NOMO-1 treated with dmso at 0.1 percent for 144 hours (cell line): ENCODE results near the gene SLC18A3.

ENCODE experiments used
- DNase-seq: peaks from one replicate; lab custom pipeline; 2025; ENCODE audit not compliant: unreplicated experiment; lab: John Stamatoyannopoulos, UW

Gene SLC18A3

DNA sequence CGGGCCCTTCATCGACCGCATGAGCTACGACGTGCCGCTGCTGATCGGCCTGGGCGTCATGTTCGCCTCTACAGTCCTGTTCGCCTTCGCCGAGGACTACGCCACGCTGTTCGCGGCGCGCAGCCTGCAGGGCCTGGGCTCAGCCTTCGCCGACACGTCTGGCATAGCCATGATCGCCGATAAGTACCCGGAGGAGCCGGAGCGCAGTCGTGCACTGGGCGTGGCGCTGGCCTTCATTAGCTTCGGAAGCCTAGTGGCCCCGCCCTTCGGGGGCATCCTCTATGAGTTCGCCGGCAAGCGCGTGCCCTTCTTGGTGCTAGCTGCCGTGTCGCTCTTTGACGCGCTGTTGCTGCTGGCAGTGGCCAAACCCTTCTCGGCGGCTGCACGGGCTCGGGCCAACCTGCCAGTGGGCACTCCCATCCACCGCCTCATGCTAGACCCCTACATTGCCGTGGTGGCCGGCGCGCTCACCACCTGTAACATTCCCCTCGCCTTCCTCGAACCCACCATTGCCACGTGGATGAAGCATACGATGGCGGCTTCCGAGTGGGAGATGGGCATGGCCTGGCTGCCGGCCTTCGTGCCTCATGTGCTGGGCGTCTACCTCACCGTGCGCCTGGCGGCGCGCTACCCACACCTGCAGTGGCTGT lies 1.2 kb downstream of the SLC18A3 start:
- DNase-seq: no peak

DNA sequence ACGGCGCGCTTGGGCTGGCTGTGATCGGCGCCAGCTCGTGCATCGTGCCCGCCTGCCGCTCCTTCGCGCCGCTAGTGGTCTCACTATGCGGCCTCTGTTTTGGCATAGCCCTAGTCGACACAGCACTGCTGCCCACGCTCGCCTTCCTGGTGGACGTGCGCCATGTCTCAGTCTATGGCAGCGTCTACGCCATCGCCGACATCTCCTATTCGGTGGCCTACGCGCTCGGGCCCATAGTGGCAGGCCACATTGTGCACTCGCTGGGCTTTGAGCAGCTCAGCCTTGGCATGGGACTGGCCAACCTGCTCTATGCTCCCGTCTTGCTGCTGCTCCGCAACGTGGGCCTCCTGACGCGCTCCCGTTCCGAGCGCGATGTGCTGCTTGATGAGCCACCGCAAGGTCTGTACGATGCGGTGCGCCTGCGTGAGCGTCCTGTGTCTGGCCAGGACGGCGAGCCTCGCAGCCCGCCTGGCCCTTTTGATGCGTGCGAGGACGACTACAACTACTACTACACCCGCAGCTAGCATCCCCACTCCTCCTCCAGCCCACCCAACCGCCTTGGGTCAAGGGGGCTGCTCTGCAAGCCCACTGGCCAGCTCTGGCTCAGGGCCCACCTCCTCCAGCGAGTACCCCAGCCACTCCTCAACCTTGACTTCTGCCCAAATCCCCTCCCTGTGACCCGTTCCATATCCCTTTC lies 1.9 kb downstream of the SLC18A3 start:
- DNase-seq: no peak

DNA sequence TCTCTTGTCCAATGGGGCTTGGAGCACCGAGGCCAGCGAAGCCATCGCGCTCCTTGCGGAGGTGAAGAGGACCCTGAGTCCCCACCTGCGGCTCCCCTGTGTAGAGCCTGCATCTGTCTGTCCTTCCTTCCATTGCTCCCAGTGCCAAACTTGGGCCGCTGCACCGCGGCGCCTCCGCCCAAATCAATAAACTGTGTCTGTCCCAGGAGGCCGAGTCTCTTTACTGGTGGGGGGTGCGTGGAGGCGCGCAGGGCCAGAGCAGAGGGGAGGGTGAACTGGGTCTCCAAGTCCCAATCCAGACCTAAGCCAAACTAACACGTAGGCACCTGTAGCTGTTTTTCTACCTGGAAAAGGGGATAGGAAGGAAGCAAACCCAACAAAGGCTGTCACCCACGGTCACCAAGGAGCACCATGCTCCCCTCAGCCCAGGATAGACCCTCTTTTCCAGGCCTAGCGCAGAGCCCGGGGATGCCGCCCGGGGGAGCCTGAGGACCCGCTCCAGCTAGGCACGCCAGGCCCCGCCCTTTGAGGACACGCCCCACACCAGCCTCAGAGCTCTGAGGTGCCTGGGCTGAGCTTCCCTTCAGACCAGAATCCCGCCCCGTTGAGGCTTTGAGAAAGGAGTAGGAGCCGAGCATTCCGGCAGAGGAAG lies 2.5 kb downstream of the SLC18A3 start:
- no peak for DNase-seq

DNA sequence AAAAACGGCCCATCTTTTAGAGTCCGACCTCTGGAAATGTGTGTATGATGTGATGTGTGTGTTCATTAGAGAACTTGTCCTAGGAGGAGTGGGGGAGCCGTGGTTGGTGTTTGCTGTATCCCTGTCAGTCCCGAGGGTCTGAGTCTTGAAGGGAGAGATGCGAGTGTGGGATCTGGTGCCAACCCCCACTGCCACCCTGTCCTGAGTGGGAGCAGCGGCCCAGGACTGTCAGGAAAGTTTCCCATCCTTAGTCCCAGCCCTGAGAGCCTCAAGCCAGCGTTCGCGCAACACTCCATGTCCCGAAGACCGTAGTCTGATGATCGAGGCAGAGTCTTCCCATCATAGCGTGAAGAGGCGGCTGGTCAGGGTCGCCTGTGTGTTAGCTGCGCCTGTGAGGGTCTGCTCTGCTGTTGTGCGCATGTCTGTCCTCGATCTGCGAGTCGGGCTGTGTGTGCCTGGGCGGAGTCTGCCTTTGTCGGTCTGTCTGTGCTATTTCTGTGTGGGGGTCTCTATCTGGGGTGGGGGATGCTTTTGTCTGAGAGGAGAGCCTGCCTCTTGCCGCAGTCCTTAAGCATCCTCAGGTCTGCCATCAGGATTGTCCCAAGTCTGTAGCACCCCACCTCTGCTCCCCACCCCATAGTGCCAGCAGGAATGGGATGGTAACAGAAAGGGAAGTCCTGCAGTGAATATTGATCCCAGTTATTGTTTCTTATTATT lies 3.2 kb downstream of the SLC18A3 start:
- DNase-seq: no peak

DNA sequence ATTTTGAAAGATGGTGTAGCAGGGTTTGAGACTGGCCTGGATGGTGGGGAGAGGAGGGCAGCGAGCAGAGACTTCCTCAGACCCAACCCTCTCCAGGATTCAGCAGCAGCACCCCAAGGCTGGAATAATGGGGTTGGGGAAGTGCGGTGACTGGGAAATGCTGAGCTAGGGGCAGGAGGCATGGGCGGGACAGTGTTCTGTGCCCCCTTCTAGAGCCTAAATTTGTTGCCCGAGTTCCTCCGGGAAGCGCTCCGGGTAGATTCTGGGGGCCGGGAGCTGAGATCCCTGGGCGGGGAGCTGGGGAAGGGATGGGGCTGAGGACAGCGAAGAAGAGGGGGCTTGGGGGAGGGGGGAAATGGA lies 3.8 kb downstream of the SLC18A3 start, which contains the start of gene CHAT:
Gene CHAT, plus strand, starts transcription at position 156 of the 360 bp plus-strand sequence. Its CDS starts 153 bp downstream, at position 309.
- no peak for DNase-seq

DNA sequence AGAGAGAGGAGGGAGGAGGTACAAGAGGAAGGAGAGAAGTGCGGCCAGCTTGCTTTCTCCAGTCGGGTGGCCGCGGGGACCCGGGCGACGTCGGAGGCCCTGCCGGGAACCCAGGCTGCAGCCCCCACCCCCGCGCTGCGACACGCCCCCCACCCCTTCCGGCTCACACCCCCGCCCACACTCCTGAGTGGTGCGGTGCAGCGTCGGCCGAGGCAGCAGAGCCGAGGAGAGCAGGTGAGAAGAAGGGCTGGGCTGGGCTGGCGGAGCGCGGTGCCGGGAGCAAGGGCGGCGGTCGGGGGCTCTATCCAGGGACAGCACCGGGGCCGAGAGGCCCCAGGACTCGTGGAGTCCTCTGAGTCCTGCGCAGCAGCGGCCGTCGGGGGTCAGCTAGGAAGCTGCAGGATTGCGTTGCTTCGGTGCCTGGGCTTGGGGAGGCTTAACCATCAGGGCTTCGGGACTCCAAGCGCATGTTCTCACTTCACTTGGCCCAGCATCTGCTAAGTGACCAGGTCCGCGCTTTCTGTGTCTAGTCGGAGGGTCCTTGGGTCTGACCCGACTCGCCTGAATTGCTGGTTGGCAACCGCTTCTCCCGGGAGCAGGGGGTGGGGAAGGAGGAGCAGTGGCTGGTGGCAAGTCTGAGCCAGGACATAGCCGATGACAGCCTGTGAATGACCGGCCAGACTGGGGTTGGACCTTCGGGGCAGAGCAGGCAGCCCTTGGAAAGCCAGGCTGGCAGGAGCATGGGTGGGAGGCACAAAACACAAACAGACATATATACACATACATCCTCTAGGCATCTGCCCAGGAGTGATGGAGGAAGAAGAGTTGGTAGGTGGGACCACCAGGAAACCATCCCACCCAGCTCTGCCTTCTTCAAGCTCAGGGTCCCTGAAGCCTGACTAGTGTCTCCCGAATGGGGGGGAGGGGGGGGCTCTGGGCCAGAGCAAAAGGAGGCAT lies 4.4 kb downstream of the SLC18A3 start:
- DNase-seq: no peak

DNA sequence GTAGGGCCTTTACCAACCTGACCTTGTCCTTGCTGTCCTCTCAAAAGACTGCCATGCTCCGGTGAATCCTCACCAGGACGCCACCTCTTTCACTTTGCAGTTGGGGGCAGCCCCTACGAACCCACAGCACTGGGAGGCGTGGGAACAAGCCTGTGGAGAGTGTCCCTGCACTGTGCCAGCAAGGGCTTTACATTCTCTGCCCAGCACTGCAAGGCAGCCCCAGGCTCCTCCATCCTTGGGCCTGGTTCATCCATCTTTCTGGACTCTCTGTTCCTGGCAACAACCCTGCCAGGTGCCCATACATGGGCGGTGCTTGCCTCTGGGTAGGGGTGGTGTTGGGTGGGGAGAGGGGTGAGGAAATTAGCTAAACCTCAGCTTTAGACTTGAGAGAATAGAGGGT lies 5.1 kb downstream of the SLC18A3 start:
- DNase-seq: no peak

DNA sequence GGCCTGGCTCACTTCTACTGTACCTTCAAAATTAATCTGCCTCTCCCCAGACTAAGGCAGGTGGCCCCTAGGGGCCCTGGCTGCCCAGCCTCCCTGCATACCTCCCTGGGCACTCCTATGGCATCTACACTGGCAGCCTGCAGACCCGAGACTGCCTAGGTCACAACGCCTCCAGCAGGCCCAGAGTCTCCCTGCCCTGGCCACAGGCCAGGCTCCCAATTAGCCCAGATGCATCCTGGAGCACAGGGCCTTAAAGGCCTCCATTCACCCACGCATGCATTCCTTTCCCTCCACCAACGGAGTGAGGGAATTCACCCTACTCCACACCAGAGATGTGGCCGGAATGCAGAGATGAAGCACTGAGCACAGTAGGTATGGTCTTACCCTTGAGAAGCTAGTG lies 5.6 kb downstream of the SLC18A3 start:
- DNase-seq: no peak

DNA sequence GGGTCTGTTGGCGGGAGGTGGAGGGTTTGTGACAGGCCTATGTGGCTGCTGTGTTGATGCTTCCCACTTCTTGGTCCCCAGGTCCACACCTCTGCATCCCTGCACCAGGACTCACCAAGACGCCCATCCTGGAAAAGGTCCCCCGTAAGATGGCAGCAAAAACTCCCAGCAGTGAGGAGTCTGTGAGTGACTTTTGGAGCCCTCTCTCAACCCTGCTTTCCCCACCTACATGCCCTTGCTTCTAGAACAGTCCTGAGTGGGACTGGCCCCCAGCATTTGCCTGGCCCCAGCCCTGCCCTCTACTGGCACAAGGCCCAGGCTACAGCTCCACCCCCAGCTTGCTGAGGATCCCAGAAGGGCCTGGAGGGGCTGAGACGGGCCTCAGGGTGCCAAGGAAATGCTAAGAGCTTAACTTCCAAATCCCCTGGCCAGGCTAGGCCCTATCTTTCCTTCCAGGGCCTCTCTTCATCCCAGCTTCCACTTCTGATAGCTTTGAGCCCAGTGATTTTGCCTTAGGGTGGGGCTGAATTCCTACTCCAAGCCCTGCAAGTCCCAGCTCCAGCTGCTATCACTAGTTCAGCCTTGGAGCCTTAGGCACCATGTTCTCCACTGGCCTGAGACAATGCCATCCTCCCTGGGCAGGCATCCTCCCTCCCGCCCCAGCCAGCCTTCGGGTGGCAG lies 6.5 kb downstream of the SLC18A3 start:
- DNase-seq: no peak

DNA sequence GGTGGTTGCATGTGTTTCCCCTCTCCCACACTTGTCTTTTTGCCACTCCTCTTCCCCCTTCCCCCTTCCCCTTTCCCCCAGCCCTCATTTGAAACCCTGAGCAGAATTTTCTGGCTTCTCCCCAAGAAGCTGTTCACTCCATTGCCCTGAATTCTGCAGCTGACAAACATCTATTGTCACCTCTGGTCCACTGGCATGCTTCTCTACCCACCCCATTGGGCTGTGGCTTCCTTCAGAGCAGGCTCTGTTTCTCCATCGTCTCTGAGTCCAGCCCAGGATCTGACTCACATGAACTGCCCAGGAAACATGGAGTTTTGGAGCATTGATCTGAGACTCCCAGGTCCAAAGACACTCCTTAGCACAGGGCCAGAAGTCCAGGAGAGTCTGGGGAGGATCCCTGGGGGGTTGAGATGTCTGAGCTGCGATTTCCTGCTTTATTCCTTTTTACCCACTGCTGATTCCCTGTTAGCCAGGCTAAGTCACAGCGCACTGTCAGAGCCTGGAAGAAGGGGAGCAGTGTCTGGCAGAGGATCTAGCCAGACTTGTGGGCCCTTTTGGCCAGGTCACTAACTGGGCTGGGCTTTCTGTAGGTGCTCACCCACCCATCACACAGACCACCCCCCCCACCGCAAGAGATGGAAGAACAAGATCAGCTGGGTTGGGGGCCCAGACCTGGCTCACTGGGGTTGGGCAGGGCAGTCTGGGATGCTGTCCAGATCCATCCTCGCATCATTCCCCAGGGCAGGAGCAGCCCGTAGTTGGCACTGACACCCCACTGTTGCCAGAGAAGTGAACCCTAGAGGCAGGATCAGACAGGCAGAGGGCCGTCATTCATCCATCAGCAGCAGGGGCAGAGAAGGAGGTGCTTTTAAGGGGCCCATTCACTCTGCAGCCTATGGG lies 7.3 kb downstream of the SLC18A3 start:
- no peak for DNase-seq

DNA sequence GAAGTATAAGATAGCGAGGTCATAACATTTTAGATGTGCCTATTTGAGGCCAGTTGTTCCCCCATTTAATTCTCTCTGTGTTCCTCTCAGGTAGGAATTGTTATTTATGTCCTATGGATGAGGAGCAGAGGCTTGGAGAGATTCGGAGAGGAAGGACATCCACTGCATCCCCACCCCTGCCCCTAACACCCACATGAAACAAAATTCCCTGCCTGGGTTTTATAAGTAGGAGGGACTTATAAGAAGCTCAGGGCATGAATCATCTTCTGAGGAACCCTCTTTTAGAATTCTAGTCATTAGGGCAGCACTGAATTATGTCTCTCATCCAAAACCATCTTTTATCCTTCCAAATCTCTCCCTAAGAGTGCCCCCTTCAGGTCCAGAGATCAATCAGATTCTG lies 8.7 kb downstream of the SLC18A3 start:
- no peak for DNase-seq

DNA sequence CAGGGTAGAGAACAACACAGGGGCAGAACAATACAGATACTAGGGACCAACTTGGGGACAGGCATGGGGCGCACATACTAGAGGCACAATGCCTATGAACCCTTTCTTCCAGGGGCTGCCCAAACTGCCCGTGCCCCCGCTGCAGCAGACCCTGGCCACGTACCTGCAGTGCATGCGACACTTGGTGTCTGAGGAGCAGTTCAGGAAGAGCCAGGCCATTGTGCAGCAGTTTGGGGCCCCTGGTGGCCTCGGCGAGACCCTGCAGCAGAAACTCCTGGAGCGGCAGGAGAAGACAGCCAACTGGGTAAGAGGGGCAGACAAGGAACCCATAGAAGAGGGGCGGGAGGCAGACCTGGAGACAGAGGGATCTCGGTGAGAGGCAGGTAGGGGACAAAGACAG lies 9.5 kb downstream of the SLC18A3 start:
- DNase-seq: no peak

DNA sequence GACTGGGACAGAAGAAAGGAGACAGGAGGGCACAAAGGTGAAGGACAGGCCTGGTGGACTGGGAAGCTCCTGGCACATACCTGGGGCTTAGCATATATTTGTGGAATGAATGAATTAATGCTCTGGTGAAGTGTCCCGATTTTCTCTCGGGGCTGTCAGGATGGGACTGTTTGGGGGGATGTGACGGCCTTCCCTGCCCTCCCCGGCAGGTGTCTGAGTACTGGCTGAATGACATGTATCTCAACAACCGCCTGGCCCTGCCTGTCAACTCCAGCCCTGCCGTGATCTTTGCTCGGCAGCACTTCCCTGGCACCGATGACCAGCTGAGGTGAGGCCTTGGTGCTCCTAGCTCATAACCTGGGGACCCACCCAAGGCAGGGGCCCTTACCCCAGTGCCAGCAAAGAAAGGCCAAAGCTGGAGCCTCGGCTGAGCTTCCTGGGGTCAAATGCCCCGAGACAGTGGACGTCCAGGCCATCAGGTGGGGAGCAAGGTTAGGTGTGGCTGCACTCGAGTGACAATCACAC lies 10.2 kb downstream of the SLC18A3 start:
- no peak for DNase-seq

DNA sequence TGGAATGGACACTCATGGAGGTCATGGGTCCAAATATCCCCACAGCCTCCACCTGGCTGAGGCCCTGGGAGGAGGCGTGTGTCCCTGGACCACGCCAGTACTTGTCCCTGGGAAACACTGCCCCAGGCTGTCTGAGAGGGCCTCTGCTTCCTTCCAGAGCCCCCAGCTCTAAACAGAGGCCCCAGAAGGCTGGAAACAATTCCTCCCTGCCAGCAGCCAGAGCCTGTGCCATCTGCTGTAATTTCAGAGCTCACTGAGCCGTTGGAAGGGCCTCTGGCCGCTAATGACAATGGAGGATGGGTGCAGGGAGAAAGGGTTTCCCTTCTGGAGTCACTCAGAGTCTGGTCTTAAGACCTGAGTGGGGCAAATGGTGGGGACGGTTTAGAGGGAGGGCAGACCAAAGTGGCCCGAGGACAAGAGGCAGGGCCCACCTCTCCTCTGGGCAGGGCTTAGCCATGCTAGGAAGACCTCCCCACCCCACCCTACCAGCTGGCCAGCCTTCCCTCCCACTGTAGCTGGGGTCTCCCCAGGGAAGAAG lies 10.8 kb downstream of the SLC18A3 start:
- no peak for DNase-seq

DNA sequence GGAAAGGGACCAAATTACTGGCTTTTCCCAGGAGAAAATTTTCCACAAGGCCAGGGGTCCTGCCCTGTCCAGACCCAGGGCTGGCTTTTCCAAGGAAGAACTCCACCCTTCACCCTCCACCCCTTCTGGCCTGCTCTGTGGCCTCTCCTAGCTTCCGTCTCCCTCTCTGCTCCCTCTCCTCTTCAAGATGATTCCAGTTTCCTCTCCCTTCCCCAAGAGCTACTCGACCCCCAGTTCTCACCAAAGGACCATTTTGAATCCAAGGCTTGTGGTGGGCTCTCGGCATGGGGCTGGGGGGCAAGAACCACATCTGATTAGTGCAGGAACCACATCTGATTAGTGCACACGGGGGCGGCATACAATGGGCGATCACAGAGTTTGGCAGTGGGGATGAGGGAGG lies 11.5 kb downstream of the SLC18A3 start:
- DNase-seq: no peak

DNA sequence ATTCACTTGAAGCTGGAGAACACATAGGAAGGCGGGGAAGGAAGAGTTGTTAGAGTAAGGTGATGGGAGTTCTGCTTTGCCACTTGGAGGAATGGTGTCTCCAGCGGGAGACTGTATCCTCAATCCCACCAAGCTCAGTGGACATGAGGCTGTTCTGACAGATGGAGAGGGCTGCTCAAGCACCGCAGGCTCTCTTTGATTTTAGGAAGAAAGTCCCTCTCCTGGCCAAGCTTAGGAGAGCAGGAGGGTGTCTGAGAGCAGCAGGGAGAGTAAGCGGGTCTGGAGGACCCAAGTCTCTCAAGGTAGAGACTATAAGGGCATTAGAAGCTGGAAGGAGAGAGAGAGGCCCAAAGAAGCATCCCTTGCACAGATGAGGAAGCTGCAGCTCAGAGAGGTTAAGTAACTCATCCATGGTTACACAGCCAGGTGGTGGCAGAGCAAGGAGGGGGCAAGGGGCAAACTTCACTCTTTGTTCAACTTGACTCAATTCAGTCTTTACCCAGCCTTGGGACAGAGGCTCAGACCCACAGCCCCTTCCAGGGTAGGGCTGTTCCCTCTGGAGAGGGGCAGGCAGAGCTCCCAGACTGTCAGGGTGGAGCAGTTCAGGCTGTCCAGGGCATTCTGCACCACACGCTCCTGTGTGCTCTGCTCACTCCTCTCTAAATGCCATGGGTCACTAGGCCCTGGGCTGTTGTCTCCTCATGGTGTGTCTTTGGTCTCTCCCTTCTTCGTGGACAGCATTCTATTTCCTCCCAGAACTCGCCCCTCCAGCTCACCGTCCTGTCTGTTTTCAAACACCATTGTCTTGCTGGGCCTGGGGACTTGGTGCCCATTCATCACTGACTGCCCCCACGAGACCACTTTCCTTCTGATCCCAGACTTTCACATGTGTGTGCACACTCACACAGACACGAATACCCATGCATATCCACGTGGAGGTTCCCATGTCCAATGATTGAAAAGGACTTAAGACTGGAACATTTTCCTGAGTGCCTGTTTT lies 12.6 kb downstream of the SLC18A3 start:
- no peak for DNase-seq

DNA sequence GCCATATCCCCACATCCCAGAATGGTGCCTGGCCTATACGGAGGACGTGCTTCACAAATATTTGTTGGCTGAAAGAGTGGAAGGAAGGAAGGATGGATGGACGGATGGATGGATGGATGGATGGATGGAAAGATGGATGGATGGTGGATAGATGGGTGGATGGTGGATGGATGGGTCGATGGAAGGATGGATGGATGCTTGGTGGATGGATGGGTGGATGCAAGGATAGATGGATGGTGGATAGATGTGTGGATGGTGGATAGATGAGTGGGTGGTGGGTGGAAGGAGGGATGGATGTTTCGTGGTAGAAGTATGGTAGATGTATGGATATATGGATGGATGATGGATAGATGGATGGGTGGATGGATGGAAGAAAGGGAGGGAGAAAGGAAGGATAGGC lies 14.5 kb downstream of the SLC18A3 start:
- DNase-seq: no peak
